COLO668 (cell line): ENCODE measurements around the gene CBX8.
"Not testable (repeated sequence)": the region's sequence is repeated elsewhere in the genome, so short reads cannot be mapped to it uniquely, and the experiment has no call there.

ENCODE experiments used
- DNase-seq: peaks from one replicate; lab custom pipeline; 2025; ENCODE audit not compliant: unreplicated experiment; lab: John Stamatoyannopoulos, UW

The CBX8 gene

GRCh38 chr17:79781736-79782575 lies 14.9 kb downstream of the CBX8 start:
- no peak for DNase-seq

GRCh38 chr17:79781012-79781650 lies 15.7 kb downstream of the CBX8 start:
- no peak for DNase-seq

DNA sequence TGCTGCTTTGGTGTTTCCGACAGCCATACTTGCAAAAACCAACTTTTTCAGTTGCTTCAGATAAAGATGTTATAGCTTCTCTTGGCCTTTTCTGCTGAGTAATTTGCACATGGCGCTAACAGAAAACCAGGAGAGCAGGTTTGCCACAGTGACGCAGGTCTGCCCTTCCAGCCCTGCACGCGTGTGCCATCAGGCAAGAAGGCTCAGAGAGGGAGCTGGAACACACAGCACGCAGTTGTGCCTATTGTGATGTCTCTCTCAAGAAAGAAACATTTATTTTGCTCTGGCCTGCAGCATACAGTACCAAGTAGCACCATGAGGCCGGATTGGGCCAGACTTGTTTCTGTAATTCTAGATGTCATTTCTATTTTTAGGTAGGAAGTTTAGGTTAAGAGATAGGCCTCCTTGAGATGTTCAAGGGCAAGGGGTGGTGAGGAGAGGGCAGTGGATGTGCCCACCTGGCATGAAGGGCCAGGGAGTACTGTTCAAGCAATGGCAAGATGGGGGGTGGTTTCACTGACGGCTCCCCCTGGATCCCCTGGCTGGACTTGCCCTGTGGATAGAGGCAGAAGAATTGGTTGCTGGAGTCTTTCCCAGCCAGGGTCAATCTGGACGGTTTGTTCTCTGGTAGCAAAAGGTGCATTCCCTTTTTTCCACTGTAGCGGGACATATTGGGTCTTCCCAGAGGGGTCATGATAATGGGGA lies 17.1 kb downstream of the CBX8 start:
- DNase-seq = no peak

DNA sequence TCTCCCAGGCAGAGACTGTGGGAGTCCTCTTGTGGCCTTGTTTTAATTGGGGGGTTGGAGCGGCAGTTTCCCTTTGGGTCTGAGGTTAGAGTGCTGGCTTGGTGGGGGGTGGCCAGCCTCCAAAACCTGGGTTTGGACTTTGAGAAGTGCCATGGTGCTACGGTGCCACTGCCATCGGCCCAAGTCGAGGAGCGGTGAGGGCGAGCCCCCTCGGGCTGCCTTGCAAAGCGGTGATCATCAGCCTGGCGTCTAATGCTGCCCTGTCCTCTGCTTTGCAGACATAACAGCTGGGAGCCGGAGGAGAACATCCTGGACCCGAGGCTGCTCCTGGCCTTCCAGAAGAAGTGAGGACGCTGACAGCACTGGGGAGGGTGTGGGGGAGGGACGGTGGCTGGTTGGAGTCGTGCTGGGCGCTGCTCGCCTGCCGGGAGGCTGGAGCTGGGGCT lies 17.8 kb downstream of the CBX8 start:
- DNase-seq = peak; percentile 6

DNA sequence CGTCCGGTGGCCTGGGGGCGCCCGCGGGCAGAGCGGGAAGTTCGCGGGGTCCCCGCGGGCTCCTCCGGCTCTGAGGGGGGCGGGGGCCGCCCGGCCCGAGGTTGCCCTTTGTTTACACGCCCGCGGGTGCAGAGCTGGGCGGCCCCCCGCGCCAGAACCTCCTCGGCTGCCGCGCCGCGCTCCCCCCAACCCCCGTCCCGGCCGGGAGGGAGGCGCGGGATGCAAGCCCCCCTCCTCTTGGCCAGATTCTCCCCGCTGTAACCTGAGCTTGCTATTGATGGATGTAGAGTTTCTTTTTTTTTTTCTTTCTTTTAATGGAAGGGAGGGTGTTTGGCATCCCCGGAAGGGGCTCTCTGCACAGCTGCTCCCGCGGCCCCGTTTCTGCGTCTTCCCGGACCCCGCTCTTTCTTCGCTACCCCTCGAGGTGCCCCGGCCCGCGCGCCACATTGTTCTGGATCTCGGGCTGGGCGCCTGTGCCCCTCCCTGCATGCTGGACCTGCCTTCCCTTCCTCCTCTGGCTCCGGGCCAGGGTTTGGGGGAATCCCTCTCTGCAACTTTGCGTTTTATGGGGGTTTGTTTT lies 18.3 kb downstream of the CBX8 start:
- DNase-seq = peak; percentile 49

DNA sequence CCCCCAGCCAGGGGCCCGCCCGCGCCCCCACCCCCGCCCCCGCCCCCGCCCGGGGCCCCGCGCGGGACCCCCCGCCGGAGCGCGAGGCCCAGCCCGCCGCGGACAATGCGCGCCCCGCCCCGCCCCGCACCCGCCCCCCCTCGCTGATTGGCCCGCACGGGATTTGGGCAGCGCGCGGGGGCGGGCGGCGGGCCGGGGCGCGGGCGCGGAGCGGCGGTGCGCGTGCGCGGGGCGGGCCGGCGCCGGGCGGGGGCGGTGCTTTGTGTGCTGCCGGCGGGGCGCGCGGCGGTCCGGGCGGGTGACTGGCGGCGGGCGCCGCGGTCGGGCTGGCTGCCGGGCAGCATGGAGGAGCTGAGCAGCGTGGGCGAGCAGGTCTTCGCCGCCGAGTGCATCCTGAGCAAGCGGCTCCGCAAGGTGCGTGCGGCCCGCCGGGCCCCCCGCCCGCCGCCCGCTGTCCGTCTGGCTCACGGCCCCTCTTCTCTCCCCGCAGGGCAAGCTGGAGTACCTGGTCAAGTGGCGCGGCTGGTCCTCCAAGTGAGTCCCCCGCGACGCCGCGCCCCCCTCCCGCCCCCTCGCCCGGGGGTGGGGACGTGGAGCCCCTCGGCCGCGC lies 18.9 kb downstream of the CBX8 start, which contains the start of gene CBX2:
TSS of gene CBX2 (plus strand) at position 255 of the 610 bp plus-strand sequence. CDS start at position 343, 88 bp downstream.
- peak; percentile 73 for DNase-seq

GRCh38 chr17:79777120-79777893 lies 19.6 kb downstream of the CBX8 start:
- peak; percentile 55 for DNase-seq

GRCh38 chr17:79776376-79777119 lies 20.3 kb downstream of the CBX8 start:
- peak; percentile 3 for DNase-seq

GRCh38 chr17:79775632-79776031 lies 21.2 kb downstream of the CBX8 start:
- DNase-seq = no peak

DNA sequence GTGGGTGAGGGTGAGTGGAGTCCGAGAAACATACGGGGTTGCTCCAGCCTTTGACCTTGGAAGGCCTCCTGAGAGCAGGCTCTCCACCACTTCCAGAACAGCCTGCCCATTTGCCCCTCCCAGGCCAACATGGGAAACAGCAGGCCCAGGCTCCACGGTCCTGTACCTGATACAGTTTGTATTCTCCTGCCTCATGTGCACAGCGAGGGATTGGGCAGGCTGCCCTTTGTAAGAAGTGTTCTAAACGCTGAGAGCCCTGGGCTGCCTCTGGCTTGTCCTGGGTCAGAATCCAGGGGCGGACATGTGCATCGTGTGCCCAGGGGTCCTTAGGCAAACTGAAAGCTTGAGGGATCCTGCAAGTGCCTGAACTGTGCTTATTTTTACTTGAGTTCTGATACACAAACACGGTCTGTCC lies 22.3 kb downstream of the CBX8 start:
- no peak for DNase-seq

DNA sequence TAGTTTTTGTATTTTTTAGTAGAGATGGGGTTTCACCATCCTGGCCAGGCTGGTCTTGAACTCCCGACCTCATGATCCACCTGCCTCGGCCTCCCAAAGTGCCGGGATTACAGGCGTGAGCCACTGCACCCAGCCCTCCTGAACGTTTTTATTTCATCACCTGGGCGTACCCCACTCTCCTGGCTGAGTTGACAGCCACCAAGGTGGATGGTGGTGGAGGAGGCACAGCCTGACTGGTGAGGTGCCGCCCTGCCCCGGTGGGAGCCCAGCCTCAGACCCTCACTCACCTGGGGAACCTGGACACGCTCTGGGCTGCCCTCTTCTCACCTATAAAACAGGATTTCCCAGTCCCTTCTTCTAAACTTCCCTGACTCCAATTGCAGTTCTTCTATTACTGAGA lies 24.2 kb downstream of the CBX8 start:
- DNase-seq = not testable (repeated sequence)

GRCh38 chr17:79771276-79771675 lies 25.6 kb downstream of the CBX8 start:
- DNase-seq = no peak

DNA sequence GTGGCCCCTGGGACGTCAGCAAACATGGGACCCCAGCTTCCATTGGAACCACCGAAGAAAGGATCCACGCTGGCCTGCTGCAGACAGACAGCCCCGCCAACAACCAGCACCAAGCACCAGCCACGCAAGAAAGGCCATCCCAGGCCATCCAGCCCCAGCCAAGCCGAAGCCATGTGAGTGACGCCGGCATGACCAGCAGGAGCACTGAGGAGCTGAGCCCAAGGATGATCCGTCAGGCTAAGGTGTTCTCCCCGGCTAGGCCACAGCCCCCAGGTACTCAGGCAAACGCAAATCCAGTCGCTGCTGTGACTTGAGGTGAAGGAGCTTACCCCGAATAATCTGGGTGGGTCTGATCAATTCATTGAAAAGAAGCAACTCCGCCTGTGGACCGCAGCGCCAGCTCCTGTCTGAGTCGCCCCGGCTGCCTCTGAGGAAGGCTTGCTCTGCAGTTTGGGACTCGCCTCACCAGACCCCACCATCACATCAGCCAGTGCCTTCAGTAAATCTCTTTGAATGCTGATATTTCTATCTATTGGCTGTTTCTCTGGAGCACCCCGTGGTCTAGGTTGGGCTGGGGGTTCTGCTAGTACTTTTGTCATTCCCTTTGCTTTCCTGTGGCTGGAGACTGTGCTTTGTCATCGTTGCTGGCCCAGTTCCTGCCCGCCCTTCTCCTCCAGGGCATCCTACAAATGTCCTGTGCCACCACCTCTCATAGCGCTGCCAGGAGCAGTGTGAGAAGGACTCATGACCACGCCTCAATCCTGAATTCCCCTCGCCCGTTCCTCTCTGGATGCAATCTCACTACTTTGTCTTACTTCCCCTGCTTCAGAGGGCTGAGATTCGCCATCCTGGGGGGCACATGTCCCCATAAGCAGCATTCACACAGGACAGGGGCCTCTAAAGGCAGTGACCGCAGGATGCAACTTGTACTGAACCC lies 27.0 kb downstream of the CBX8 start:
- no peak for DNase-seq

GRCh38 chr17:79765708-79766107 lies 31.2 kb downstream of the CBX8 start:
- DNase-seq = no peak

- no peak for DNase-seq
Observed at GRCh38 chr17:79761894-79762589, 34.8 kb downstream of the CBX8 start.

GRCh38 chr17:79760197-79760906 lies 36.5 kb downstream of the CBX8 start:
- DNase-seq = no peak

DNA sequence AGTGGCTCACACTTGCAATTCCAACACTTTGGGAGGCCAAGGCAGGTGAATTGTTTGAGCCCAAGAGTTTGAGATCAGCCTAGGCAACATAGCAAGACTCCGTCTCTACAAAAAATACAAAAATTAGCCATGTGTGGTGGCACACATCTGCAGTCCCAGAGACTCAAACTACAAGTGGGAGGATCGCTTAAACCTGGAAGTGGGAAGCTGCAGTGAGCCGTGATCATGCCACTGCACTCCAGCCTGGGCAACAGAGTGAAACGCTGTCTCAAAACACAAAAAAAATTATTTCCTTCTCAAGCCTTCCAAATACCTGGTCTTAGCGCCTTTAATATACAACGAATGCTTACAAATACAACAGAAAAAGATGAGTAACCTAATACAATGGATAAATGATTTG lies 38.6 kb downstream of the CBX8 start:
- DNase-seq = no peak
